ENCODE measurements around the gene AOC3.

DNA sequence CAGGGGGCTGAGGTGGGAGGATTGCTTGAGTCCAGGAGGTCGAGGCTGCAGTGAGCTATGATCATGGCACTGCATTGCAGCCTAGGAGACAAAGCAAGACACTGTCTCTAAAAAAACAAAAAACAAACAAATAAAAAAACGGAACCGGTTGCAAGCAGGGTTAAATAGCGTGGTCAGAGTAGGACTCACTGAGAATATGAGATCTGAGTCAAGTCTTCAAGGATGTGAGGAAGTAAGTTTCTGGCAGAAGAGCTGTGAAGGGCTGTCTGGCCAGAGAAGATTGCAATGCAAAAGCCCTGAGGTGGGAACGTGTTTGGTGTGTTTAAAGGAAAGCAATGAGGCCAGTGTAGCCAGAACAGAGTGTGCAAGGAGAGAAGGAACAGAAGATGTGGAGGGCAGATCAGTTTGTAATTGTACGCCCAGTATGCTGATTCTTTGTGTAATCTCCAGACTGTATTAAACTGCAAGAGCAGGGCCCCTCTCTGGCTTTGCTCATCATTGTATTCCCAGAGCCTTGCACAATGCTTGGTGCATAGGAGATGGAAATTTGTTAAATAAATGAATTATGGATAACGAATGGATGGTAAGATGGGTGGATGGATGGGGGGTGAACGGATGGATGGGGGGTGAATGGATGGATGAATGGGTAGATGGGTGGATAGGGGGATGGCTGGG lies 55.9 kb downstream of the AOC3 start:
- TF ChIP-seq EP300 (IDR thresholded peaks at IDR 0.05) (no peak), CTCF (IDR thresholded peaks at IDR 0.05) (no peak), CEBPB (IDR thresholded peaks at IDR 0.05) (no peak), POLR2A (IDR thresholded peaks at IDR 0.05; ENCODE audit: low read length) (no peak), ZFP36 (IDR thresholded peaks at IDR 0.05; ENCODE audit: borderline replicate concordance, partially characterized antibody) (no peak), HOXA7 (CRISPR knock-in tag; IDR thresholded peaks at IDR 0.05) (no peak), RFX5 (IDR thresholded peaks at IDR 0.05) (no peak), KDM1A (IDR thresholded peaks at IDR 0.05; ENCODE audit: low read depth) (no peak), ESRRA (IDR thresholded peaks at IDR 0.05; ENCODE audit: borderline replicate concordance, low read length) (no peak)
